HG03060 (cell line): ENCODE measurements around the gene HOXB2.
"Not testable (repeated sequence)": the region's sequence is repeated elsewhere in the genome, so short reads cannot be mapped to it uniquely, and the experiment has no call there.

Source experiments
- ATAC-seq: cut with Tn5 transposase; IDR thresholded peaks from one replicate; pipeline ENCODE4 v1.9.1; 2021; ENCODE audit warnings: low read depth, moderate number of reproducible peaks; ENCODE audit not compliant: unreplicated experiment

HOXB2 gene

DNA sequence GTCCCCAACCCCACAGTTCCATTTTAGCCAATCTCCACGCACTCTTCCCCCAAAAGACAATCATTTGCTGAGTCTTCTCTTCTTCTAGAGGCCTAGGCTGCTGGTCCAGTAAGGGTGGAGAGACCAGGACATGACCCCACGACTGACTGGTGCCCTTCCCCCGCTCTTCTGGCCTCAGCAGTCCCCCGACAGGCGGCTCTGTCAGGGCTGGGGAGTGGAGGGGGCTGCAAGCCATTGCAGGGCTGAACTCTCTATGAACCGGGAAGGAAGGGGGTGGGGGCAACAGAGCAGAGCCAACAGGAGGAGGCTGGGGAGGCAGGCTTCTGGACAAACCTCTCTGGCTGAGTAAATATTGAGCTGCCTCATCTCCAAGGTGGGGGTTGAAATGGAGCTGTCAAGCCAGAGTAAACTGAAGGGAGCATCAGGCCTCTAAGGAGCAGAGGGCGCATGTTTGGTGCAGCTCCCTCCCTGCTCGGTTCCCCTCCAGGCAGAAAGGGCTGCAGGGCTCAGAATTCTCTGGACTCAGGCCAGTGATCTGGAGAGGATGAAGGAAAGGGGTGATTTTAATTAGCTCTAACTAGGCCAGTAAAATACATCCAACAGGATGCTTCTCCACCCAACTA is 22.8 kb downstream of the HOXB2 start:
- no peak for ATAC-seq

DNA sequence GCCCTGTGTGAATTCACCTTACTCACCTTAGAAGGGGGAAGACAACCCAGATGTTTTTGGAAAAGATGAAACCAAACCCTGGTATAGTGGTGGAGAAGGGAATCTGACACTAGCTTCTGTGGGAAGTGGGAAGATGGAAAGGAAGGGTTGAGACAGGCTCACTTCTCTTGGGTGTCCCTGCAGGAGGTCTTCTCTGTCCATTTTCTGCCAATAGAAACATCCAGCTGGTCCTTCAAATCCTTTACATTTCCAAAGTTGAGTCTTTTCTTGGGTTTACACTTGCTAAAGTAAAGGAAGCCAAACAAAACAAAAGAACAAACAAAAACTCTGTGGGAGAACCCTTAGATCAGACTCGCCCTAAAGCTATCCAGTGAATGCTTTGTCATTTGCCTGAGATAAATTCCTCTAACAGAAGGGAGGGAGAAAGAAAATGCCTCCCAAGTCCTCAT is 24.3 kb downstream of the HOXB2 start:
- ATAC-seq, result no peak

GRCh38 chr17:48519427-48519826 is 25.5 kb downstream of the HOXB2 start:
- no peak for ATAC-seq

DNA sequence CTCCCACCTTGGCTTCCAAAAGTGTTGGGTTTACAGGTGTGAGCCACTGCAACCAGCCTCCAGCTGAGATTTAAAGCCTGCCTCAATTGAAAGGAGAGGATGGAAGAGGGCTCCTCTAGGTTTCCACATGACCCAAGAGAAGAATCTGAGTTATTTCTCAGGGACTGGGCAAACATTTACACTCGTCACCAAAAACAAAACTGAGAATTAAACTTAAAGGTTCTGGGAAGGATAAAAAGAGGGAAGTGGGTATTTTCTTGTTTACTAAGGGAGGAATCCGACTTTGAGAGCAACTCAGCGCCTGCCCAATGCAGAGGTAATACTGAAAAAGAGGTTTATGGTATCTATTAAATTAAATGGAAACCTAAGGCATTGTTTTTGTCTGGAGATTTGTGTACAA is 27.4 kb downstream of the HOXB2 start:
- ATAC-seq, result no peak

DNA sequence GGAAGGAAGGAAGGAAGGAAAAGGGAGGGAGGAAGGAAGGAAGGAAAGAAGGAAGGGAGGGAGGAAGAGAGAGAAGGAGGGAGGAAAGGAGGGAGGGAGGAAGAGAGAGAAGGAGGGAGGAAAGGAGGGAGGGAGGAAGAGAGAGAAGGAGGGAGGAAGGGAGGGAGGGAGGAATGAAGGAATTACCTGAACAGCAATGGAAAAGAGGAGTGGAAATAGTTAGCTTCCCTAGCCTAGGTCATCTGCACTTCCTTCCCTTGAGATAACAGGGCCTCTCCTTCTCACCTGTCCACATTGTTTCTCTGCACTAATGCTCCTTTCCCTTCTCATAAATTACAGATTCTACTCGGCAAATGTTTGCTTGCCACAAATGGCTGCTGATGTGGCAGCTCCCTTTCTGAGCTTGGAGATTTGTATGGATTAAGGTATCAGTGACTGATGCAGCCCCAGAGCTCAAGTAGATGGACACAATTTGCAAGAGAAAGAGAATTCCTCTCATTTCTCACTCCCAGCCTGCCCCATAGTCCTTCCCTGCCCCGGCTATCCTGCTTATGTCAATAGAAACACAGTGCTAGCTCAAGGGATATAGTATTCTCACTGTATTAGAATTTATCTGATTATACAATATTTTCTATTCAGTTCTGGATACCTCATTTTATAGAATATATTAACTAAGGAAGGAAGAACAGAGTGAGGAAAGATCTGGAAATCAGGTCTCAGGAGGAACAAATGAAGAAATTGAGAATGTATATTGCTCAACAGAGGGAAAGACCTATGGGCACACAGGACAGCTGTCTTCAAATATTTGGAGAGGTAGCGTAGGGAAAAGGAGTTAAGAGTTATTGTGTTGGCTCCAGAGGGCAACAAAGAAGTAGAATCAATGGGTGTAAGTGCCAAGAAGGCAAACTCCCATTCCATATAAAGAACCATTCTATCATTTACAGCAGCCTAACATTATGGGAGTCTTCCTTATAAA is 28.7 kb downstream of the HOXB2 start:
- ATAC-seq, result no peak

DNA sequence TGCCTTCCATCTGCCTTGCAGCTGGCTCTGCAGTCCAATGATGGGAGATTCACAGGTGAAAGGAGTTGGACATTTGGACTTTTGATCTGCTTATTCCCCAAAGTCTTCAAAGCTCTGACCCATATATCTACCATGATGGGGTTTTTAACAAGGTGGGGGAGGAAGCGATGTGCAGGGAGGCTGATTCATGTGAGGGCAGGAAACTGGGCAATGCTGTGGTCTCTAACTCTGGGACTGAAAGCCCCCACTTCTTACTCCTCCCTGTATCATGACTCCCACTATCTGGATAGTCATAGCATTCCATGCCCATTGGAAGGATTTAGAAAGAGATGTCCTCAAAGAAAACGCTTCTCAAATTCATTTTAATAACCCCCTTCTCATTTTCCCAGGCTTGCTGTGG is 30.4 kb downstream of the HOXB2 start:
- ATAC-seq, result no peak

GRCh38 chr17:48513666-48514455 is 31.0 kb downstream of the HOXB2 start:
- ATAC-seq, result no peak

GRCh38 chr17:48513097-48513496 is 31.8 kb downstream of the HOXB2 start:
- no peak for ATAC-seq

- peak; percentile 47 for ATAC-seq
These were observed 33.9 kb downstream of the HOXB2 start for GRCh38 chr17:48510761-48511604.

DNA sequence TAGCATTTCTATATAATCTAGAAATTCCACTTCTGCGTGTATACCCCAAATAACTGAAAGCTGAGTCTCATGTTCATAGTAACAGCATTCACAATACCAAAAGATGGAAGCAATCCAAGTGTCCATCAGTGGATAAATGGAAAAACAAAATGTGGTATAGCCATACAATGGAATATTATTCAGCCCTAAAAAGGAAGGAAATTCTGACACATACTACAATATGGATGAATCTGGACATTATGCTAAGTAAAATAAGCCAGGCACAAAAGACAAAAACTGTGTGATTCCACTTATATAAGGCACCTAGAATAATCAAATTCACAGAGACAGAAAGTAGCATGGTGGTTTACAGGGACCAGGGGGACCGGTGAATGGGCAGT is 34.5 kb downstream of the HOXB2 start:
- ATAC-seq, result no peak

DNA sequence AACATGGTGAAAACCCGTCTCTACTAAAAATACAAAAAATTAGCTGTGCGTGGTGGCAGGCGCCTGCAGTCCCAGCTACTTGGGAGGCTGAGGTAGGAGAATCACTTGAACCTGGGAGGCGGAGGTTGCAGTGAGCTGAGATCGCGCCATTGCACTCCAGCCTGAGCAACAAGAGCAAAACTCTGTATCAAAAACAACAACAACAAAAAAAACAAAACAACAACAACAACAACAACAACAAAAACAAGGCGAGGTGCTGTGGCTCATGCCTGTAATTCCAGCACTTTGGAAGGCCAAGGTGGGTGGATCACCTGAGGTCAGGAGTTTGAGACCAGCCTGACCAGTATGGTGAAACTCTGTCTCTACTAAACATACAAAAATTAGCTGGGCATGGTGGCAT is 35.2 kb downstream of the HOXB2 start:
- not testable (repeated sequence) for ATAC-seq

DNA sequence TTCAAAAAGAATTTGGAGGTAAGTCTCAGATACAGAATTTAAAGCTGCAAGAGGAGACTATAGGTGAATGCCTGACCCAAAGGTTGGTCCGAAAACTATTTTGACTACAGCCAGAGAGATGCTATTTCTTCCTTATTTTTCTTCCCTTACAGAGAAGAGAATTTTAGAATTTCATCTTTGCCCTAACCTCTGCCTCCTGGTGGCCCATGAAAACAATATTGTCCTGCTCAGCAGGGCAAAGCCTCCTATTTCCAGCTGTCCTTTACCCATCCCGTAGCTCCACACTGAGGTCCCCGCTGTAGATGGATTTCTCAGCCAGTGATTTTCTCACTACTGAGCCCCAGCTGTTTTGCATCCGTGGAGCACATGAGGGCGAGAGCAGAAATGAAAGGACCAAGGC is 38.7 kb downstream of the HOXB2 start:
- ATAC-seq, result no peak

- peak; percentile 67 for ATAC-seq
These were observed 39.1 kb downstream of the HOXB2 start for GRCh38 chr17:48505788-48506187.

- no peak for ATAC-seq
These were observed 40.0 kb downstream of the HOXB2 start for GRCh38 chr17:48504953-48505352.

DNA sequence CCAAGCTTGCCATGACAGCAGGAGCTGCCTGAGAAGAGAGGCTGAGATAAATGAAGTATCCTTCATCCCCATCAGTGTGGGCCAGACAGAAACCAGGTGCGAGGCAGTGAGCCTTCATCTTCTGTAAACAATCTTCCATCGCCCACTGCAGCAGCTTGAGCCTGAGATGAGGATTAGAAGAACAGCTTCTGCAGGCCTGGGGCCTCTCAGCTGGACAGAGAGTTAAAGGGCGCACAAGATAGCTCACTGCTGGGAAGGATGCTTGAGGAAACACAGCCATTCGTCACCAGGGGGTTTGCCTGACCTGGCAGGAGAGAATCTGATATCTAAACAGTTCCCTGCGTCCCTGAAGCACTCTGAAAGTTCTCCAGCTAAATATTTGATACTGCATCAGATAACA is 41.2 kb downstream of the HOXB2 start:
- no peak for ATAC-seq

DNA sequence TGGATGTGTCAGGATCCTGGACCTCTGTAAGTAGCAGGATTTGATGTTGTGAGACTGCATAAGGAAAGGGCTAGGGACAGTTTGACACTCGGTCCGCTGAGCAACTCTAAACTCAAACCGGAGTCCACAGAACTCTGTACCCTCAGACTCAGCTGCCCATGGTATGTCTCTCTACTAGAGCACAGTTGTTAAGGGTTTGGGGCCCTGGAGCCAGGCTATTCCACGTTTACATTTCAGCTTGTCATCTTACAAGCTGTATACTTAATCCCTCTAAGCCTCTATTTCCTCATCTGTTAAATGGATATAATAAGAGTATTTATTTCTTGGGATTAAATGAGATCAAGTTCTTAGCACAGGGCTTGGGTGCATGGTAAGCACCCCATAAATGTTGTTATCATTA is 42.0 kb downstream of the HOXB2 start:
- ATAC-seq, result no peak

- no peak for ATAC-seq
These were observed 42.6 kb downstream of the HOXB2 start for GRCh38 chr17:48502312-48502711.

- ATAC-seq, result no peak
These were observed 44.2 kb downstream of the HOXB2 start for GRCh38 chr17:48500435-48501426.
